GM23248 (cell line): Measurements from ENCODE around the gene KLHL3. TPM values are rescaled to one million over a fixed set of nuclear protein-coding genes. Genes with fewer than 3 reads are reported as not detected.
A peak's percentile ranks its signal among the peaks of the same experiment; 100 is the strongest.

Source experiments
- DNase-seq: peaks from one replicate; pipeline ENCODE4 v3.0.0-alpha.2; 2015
- H2AFZ ChIP-seq: fragments of 200-600 bp; sonication (generic); 2 replicates; pipeline ENCODE4 v1.6.1; 2016; ENCODE audit warnings: antibody characterized with exemption
- H3F3A ChIP-seq: fragments of 200-600 bp; sonication (generic); 2 replicates; pipeline ENCODE4 v1.6.1; 2016; ENCODE audit warnings: mild to moderate bottlenecking, antibody characterized with exemption, mixed run types; ENCODE audit not compliant: insufficient read depth
- H3K27ac ChIP-seq: fragments of 200-600 bp; sonication (generic); 2 replicates; pipeline ENCODE4 v1.5.1; 2016; ENCODE audit warnings: mild to moderate bottlenecking
- H3K27me3 ChIP-seq: fragments of 200-600 bp; sonication (generic); replicated peaks from 2 replicates; pipeline ENCODE4 v1.6.1; 2016; ENCODE audit warnings: mild to moderate bottlenecking; ENCODE audit not compliant: insufficient read depth
- H3K36me3 ChIP-seq: fragments of 200-600 bp; sonication (generic); 2 replicates; pipeline ENCODE4 v1.6.1; 2016; ENCODE audit warnings: low read depth, mild to moderate bottlenecking
- H3K4me1 ChIP-seq: fragments of 200-600 bp; sonication (generic); 2 replicates; pipeline ENCODE4 v1.6.1; 2016; ENCODE audit warnings: mild to moderate bottlenecking; ENCODE audit not compliant: insufficient read depth
- H3K4me2 ChIP-seq: fragments of 200-600 bp; sonication (generic); one replicate; pipeline ENCODE4 v1.6.1; 2016; ENCODE audit warnings: mild to moderate bottlenecking; ENCODE audit not compliant: unreplicated experiment
- H3K4me3 ChIP-seq: fragments of 200-600 bp; sonication (generic); 2 replicates; pipeline ENCODE4 v1.5.1; 2016; ENCODE audit warnings: mild to moderate bottlenecking
- H3K79me2 ChIP-seq: fragments of 200-600 bp; sonication (generic); 2 replicates; pipeline ENCODE4 v1.6.1; 2016; ENCODE audit warnings: mild to moderate bottlenecking; ENCODE audit not compliant: insufficient read depth
- H3K9ac ChIP-seq: fragments of 200-600 bp; sonication (generic); 2 replicates; pipeline ENCODE4 v1.6.1; 2016; ENCODE audit warnings: mild to moderate bottlenecking
- H3K9me2 ChIP-seq: fragments of 200-600 bp; sonication (generic); 2 replicates; pipeline ENCODE4 v1.6.1; 2016; ENCODE audit warnings: mixed run types, mild to moderate bottlenecking, moderate library complexity; ENCODE audit not compliant: insufficient read depth
- H3K9me3 ChIP-seq: fragments of 200-600 bp; sonication (generic); one replicate; pipeline ENCODE4 v1.6.1; 2017; ENCODE audit warnings: low read depth
- H4K20me1 ChIP-seq: fragments of 200-600 bp; sonication (generic); 2 replicates; pipeline ENCODE4 v1.6.0; 2016; ENCODE audit not compliant: insufficient read depth
- EZH2 ChIP-seq: fragments of 200-600 bp; sonication (generic); IDR thresholded peaks from 2 replicates; pipeline ENCODE4 v1.6.1; 2018; ENCODE audit warnings: antibody characterized with exemption, mild to moderate bottlenecking; ENCODE audit not compliant: insufficient read depth, poor library complexity, severe bottlenecking
- EZH2phosphoT487 ChIP-seq: fragments of 200-600 bp; sonication (generic); IDR thresholded peaks from 2 replicates; pipeline ENCODE4 v1.6.1; 2018; ENCODE audit warnings: antibody characterized with exemption, moderate library complexity, mild to moderate bottlenecking, low read depth; ENCODE audit not compliant: insufficient read depth
- WGBS, 2 experiments: methylation state at CpG; one replicate each; pipeline ENCODE4 v1.1.6; 2015 to 2017; ENCODE audit warnings: low lambda C conversion rate in 2 of 2, low coverage in 1 of 2; ENCODE audit errors: missing lambda C conversion rate in 2 of 2; 5-methylcytosine and 5-hydroxymethylcytosine counted together
- in situ Hi-C: fragments of 300-500 bp; cut with MboI; formaldehyde crosslinking; loops from 2 replicates; pipeline ENCODE4 v1.15.0; 2020
- polyA plus RNA-seq: library from polyadenylated mRNA; unstranded; fragments of >200 nt; fragmentation: Nextera tagmentation; extraction: Ambion mirVana; gene quantifications from 2 replicates; pipeline ENCODE4 v1.2.1, GENCODE V29; 2016
- total RNA-seq: library from RNA; depleted of rRNA; stranded (reverse); fragments of >200 nt; shearing (Covaris generic); gene quantifications from 2 replicates; pipeline ENCODE4 v1.2.3, GENCODE V29; 2014

The KLHL3 gene
- total and polyA plus RNA-seq, 2 experiments from 2014 or later = 1.1 to 1.3 TPM

DNA sequence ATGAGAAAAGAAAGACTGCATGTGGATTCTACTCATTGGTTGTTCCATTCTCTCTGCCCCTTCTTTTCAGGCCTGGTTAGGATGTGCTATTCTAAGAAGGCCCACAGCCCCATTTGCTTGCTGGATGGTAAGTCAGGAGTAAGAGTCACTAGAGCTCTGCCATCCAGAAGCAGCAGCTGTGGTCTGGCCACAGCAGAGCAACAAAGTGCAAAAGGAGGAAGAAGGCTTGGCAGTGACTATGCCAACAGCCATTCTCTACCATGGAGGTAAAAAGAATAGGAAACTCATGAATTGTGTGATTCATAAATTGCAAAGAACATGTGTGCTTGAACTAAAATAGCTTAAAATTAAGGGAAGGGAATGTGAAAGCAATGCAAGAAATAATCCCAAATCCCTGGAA lies 20.9 kb downstream of the KLHL3 start:
- DNase-seq = peak; percentile 22
- TF ChIP-seq EZH2phosphoT487 (no peak), EZH2 (no peak)
- H3K4me1 ChIP-seq = no peaks in the 10 kb centered on the region
- in situ Hi-C loops = no loop called here
- H3K27ac ChIP-seq = no peak overlapping the region
- no peaks in the 10 kb centered on the region for H3K79me2 ChIP-seq
- H3K4me3 ChIP-seq = no peak overlapping the region
- no peak overlapping the region for H2AFZ ChIP-seq
- no peak overlapping the region for H3K9ac ChIP-seq
- no peaks in the 10 kb centered on the region for H3K9me3 ChIP-seq
- H4K20me1 ChIP-seq = no peaks in the 10 kb centered on the region
- H3K36me3 ChIP-seq = no peaks in the 10 kb centered on the region
- H3K4me2 ChIP-seq = no peak overlapping the region
- H3K27me3 ChIP-seq = no peaks in the 10 kb centered on the region
- H3K9me2 ChIP-seq = no peaks in the 10 kb centered on the region
- H3F3A ChIP-seq = no peaks in the 10 kb centered on the region

DNA sequence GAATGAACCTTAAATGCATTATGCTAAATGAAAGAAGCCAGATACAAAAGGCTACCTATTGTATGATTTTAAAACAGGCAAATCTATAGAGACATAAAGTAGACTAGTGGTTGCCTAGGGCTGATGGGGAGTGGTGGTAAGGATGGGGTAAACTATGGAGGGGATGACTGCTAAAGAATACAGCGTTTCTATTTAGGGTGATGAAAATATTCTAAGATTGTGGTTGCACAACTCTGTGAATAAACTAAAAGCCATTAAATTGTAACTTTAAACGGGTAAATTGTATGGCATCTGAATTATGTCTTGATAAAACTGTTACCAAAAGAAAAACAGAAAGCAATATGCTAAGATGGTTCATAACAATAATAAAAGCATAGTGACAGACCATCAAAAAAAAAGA lies 21.4 kb downstream of the KLHL3 start:
- in situ Hi-C loops = no loop called here
- H3K4me1 ChIP-seq = no peaks in the 10 kb centered on the region
- H3K27me3 ChIP-seq = no peaks in the 10 kb centered on the region
- H3K9ac ChIP-seq = no peak overlapping the region
- no peaks in the 10 kb centered on the region for H3F3A ChIP-seq
- no peak for TF ChIP-seq EZH2
- no peak for TF ChIP-seq EZH2phosphoT487
- no peak overlapping the region for H3K4me2 ChIP-seq
- no peaks in the 10 kb centered on the region for H3K9me3 ChIP-seq
- no peaks in the 10 kb centered on the region for H4K20me1 ChIP-seq
- H3K4me3 ChIP-seq = no peak overlapping the region
- H3K9me2 ChIP-seq = no peaks in the 10 kb centered on the region
- no peak overlapping the region for H3K27ac ChIP-seq
- no peak for DNase-seq
- no peak overlapping the region for H2AFZ ChIP-seq
- no peaks in the 10 kb centered on the region for H3K79me2 ChIP-seq
- WGBS, 2 experiments = 49 to 52% methylated on average over 2 of the region's 2 CpGs
- H3K36me3 ChIP-seq = no peaks in the 10 kb centered on the region

DNA sequence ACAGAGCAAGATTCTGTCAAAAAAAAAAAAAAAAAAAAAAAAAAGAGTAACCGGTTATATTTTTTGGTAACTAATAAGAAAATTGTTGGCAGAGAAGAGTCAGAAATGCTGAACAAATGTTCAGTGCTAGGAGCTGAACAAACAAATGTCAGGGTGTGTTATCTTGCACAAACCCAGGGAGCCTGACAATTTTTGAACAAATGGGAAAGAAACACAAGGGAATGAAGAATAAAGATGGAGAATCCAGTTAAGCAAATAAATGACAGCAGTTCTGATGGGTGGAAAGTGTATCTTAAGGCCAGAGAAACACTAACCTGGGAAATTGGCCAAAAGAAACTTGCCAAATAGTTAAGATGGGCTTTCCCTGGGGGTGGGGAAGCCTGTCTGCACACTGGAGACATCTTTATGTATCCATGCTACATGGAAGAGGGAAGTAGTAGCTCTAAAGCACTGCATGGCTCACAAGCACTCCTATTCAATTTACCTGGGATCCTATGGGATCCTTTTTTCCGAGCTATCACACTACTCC lies 23.7 kb downstream of the KLHL3 start:
- H3K79me2 ChIP-seq = no peaks in the 10 kb centered on the region
- no peak for DNase-seq
- H2AFZ ChIP-seq = no peak overlapping the region
- no peaks in the 10 kb centered on the region for H3K27me3 ChIP-seq
- no peak overlapping the region for H3K9ac ChIP-seq
- H3K9me2 ChIP-seq = no peaks in the 10 kb centered on the region
- in situ Hi-C loops = no loop called here
- TF ChIP-seq EZH2phosphoT487 (no peak), EZH2 (no peak)
- H3K36me3 ChIP-seq = no peaks in the 10 kb centered on the region
- H3K4me1 ChIP-seq = peaks cover under 1% of the 10 kb centered on the region; the same call in 1 of the 2 replicates
- no peak overlapping the region for H3K4me3 ChIP-seq
- no peaks in the 10 kb centered on the region for H3F3A ChIP-seq
- 27 to 28% methylated on average over 2 of the region's 2 CpGs for WGBS, 2 experiments
- no peaks in the 10 kb centered on the region for H3K9me3 ChIP-seq
- no peak overlapping the region for H3K27ac ChIP-seq
- H3K4me2 ChIP-seq = no peak overlapping the region
- no peaks in the 10 kb centered on the region for H4K20me1 ChIP-seq

DNA sequence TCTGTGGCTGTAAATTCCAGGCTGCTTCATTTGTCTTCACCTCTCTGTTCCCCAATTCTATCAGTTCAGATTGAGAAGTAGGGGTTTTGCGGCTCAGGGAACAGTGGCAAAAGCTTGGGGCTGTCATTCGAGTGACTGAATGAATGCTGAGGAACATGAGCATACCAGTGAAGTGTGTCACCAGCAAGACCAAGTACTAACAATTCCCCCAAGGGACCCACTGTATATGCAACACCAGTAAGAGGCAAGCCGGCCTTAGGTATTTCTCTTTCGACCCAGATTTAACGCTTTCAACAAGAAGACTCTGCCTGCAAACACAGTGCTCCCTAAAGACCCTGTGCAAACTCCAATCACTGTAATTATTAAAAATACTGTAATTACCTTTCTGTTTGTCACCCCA lies 25.8 kb downstream of the KLHL3 start:
- TF ChIP-seq EZH2 = no peak
- TF ChIP-seq EZH2phosphoT487 = no peak
- no peak overlapping the region for H3K4me2 ChIP-seq
- 81 to 88% methylated on average over 5 of the region's 5 CpGs for WGBS, 2 experiments
- no peaks in the 10 kb centered on the region for H3K27me3 ChIP-seq
- no peaks in the 10 kb centered on the region for H3K79me2 ChIP-seq
- peaks cover 13% of the 10 kb centered on the region for H3K4me1 ChIP-seq
- H3K27ac ChIP-seq = no peak overlapping the region
- H3K9me3 ChIP-seq = no peaks in the 10 kb centered on the region
- no peak overlapping the region for H2AFZ ChIP-seq
- in situ Hi-C loops = no loop called here
- no peak overlapping the region for H3K4me3 ChIP-seq
- no peaks in the 10 kb centered on the region for H3K36me3 ChIP-seq
- H4K20me1 ChIP-seq = no peaks in the 10 kb centered on the region
- no peaks in the 10 kb centered on the region for H3F3A ChIP-seq
- no peaks in the 10 kb centered on the region for H3K9me2 ChIP-seq
- DNase-seq = peak; percentile 52
- H3K9ac ChIP-seq = no peak overlapping the region
